ENCODE measurements around the gene SLC45A3.

GRCh38 chr1:205711105-205712048 lies 31.1 kb upstream of the SLC45A3 start:
- TF ChIP-seq CTCF (IDR thresholded peaks at IDR 0.05 in 4 of 5, conservative IDR thresholded peaks at IDR 0.05 in 1 of 5) (peak; percentile 68 to 86 (median 74)), POLR2A (IDR thresholded peaks at IDR 0.05) (no peak)
